GM23248 (cell line): ENCODE measurements around the gene PAQR4.

Experiments
- EZH2 ChIP-seq: fragments of 200-600 bp; sonication (generic); IDR thresholded peaks from 2 replicates; pipeline ENCODE4 v1.6.1; 2018; ENCODE audit warnings: antibody characterized with exemption, mild to moderate bottlenecking; ENCODE audit not compliant: insufficient read depth, poor library complexity, severe bottlenecking
- EZH2phosphoT487 ChIP-seq: fragments of 200-600 bp; sonication (generic); IDR thresholded peaks from 2 replicates; pipeline ENCODE4 v1.6.1; 2018; ENCODE audit warnings: antibody characterized with exemption, moderate library complexity, mild to moderate bottlenecking, low read depth; ENCODE audit not compliant: insufficient read depth

DNA sequence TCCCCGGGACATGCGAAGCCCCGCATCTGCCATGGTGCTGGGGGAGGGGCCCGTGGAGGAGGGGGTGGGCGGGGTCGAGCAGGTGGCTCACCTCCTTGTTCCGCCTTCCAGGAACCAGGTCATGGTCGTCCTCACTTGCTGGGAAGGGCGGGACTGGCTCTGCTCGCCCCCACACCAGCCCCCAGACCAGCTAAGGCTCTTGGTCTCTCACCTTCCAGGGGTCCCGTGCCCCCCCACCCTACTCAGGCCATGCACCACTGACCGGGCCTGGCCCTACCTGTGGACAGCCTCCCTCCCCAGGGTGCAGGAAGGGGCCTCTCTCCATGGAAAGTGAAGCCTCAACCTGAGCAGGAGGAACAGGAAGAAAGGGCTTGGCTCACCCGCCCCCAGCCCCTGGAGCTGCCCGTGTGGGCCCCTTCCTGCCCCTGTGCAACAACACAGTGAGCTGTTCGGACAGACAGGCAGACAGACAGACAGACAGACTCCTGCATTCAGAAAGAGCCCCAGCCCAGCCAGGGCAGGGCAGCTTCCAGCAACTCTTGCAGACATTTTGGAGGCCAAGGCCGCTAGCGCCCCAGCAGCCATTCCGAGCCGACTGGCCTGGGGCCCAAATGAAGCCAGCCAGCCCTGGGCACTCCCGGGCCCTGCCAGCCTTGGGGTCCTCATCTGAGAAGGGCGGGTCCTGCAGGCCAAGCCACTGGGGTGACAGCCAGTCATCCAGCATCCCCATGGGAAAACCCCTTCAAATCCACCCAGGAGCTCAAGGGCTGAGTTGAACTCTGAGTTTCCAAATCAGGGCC lies 13.2 kb upstream of the PAQR4 start:
- TF ChIP-seq EZH2 (no peak), EZH2phosphoT487 (no peak)
